Measurements from ENCODE around the gene CTNNA2.

Gene CTNNA2

DNA sequence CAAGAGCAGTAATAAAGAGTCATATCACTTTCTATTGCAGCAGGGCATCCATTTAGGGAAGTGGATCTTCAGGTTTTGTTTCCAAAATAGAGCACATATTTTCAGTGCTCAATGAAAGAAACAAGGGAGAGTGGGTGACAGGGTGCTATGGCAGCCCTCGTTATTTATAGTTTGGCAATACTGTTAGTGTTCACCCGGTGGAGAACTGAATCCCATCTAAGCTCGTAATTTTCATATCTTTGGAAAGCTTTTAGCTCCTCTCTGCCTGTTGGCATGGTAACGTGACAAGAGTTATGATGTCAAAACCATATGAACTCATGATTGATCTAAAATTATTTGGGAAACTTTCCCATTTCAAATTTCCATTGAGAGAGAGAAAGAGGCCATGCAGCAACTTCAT, 459.8 kb downstream of the CTNNA2 start:
- TF ChIP-seq, protein P1, sequence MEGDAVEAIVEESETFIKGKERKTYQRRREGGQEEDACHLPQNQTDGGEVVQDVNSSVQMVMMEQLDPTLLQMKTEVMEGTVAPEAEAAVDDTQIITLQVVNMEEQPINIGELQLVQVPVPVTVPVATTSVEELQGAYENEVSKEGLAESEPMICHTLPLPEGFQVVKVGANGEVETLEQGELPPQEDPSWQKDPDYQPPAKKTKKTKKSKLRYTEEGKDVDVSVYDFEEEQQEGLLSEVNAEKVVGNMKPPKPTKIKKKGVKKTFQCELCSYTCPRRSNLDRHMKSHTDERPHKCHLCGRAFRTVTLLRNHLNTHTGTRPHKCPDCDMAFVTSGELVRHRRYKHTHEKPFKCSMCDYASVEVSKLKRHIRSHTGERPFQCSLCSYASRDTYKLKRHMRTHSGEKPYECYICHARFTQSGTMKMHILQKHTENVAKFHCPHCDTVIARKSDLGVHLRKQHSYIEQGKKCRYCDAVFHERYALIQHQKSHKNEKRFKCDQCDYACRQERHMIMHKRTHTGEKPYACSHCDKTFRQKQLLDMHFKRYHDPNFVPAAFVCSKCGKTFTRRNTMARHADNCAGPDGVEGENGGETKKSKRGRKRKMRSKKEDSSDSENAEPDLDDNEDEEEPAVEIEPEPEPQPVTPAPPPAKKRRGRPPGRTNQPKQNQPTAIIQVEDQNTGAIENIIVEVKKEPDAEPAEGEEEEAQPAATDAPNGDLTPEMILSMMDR (IDR thresholded peaks at IDR 0.05), result no peak
- no peak for TF ChIP-seq ZFX (IDR thresholded peaks at IDR 0.05; ENCODE audit: borderline replicate concordance)
- no peak overlapping the region for H3K27ac ChIP-seq

- no peak for TF ChIP-seq ZFX (IDR thresholded peaks at IDR 0.05; ENCODE audit: borderline replicate concordance)
- TF ChIP-seq, protein P1 (IDR thresholded peaks at IDR 0.05), result no peak
- H3K27ac ChIP-seq, result no peak overlapping the region
These were observed 463.1 kb downstream of the CTNNA2 start for GRCh38 chr2:79975791-79976565.

DNA sequence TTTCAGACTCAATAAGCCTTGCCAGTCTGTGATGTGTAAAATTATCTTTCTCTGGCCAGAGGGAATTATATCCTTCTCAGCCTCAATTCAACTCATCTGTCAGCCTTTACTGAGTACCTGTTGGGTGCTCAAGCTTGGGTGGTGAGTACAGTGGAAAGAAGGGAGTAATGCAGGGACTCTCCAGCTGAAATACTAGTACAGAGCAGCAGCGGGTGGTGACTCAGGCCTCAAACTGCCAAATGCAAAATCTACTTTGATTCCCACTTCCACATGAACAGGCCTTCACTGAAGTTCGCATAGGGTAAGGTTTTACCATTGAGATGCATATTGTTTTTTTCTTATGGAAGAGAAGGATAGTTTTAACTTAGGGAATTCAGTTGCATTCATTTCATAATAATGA, 464.9 kb downstream of the CTNNA2 start:
- H3K27ac ChIP-seq, result no peak overlapping the region
- TF ChIP-seq ZFX (IDR thresholded peaks at IDR 0.05; ENCODE audit: borderline replicate concordance), result no peak
- TF ChIP-seq, protein P1 (IDR thresholded peaks at IDR 0.05), result no peak

DNA sequence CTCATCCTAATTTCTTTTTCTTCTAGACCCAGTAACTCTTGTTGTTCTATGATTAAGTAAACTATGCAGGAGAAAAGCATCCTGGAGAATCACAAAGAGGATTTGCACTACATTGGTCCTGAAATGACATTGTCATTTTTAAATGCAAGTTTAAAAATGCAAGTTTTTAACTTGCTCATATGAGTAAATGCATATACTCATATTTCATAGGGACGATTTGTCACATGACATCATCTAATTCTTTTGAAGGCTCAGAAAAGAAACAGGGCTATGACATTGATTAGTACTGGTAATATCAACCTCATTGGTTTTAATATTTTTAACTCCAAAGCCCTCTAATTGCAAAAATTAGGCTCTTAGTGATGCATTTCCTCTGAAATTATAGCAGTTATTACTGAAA, 467.3 kb downstream of the CTNNA2 start:
- no peak for TF ChIP-seq ZFX (IDR thresholded peaks at IDR 0.05; ENCODE audit: borderline replicate concordance)
- TF ChIP-seq, protein P1 (IDR thresholded peaks at IDR 0.05), result no peak
- no peak overlapping the region for H3K27ac ChIP-seq

GRCh38 chr2:79980816-79981215, 468.0 kb downstream of the CTNNA2 start:
- no peak overlapping the region for H3K27ac ChIP-seq
- TF ChIP-seq ZFX (IDR thresholded peaks at IDR 0.05; ENCODE audit: borderline replicate concordance), result no peak
- TF ChIP-seq, protein P1 (IDR thresholded peaks at IDR 0.05), result no peak

DNA sequence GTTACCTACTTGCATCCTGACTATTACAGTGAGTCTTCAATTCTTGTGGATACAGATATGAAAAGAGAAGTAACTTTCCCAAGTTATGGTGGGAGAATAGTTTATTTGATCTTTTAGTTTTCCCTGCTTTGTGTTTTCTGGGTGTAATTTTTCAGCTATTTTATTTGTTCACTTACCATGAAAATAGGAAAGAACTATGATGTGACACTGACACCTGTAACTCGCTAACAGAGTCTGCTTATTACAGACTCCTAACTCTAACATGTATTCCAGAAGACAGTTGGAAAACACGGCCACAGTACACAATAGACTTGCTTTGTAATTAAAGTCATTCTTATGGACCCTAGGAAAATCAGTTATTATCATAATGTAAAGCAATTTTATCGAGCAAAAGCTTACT, 468.5 kb downstream of the CTNNA2 start:
- TF ChIP-seq ZFX (IDR thresholded peaks at IDR 0.05; ENCODE audit: borderline replicate concordance), result no peak
- TF ChIP-seq, protein P1 (IDR thresholded peaks at IDR 0.05), result no peak
- no peak overlapping the region for H3K27ac ChIP-seq

DNA sequence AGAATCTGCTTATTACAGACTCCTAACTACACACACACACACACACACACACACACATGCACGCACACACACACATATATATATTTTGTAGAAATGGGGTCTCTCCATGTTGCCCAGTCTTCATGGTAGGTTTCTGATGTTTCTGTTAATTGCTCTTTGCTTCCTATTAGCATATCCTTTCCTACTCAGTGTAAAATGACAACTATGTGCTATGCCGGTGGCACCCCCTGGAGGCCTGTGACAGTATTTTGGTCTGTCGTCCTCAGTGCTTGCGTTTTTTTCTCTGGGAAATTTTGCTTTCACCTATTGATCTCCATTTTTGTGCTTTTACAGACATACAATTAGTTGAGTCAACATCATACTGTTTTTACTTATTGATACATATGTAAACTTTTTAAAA, 469.6 kb downstream of the CTNNA2 start:
- no peak overlapping the region for H3K27ac ChIP-seq
- no peak for TF ChIP-seq ZFX (IDR thresholded peaks at IDR 0.05; ENCODE audit: borderline replicate concordance)
- TF ChIP-seq, protein P1 (IDR thresholded peaks at IDR 0.05), result peak; percentile 84

Data from 22Rv1 (cell line).